NK-92 (cell line): Measurements from ENCODE around the gene ATG4C.

Source experiments
- DNase-seq: peaks from one replicate; lab custom pipeline; 2025; ENCODE audit not compliant: unreplicated experiment; lab: John Stamatoyannopoulos, UW

The ATG4C gene

GRCh38 chr1:62903982-62904855 is 120.3 kb downstream of the ATG4C start:
- DNase-seq = no peak

- DNase-seq = no peak
These were observed 120.9 kb downstream of the ATG4C start for GRCh38 chr1:62904856-62905225.

GRCh38 chr1:62905309-62905708 is 121.4 kb downstream of the ATG4C start:
- DNase-seq = no peak

- DNase-seq = no peak
These were observed 121.9 kb downstream of the ATG4C start for GRCh38 chr1:62905872-62906271.

- no peak for DNase-seq
These were observed 122.5 kb downstream of the ATG4C start for GRCh38 chr1:62906428-62906886.

- no peak for DNase-seq
These were observed 124.3 kb downstream of the ATG4C start for GRCh38 chr1:62908168-62908695.

- DNase-seq = no peak
These were observed 128.2 kb downstream of the ATG4C start for GRCh38 chr1:62912028-62912638.
